Stimulated activated CD4-positive, alpha-beta T cell treated with anti-CD3 and anti-CD28 coated beads, Interleukin-12 subunit alpha, Interleukin-12 subunit beta, amount 100 ng/mL, for 4 hours (primary cell): ENCODE measurements around the gene N4BP3.
"Not testable (repeated sequence)": the region's sequence is repeated elsewhere in the genome, so short reads cannot be mapped to it uniquely, and the experiment has no call there.

Experiments
- DNase-seq: peaks from one replicate; pipeline ENCODE4 v3.0.0-alpha.2; 2020

Gene N4BP3, protein sequence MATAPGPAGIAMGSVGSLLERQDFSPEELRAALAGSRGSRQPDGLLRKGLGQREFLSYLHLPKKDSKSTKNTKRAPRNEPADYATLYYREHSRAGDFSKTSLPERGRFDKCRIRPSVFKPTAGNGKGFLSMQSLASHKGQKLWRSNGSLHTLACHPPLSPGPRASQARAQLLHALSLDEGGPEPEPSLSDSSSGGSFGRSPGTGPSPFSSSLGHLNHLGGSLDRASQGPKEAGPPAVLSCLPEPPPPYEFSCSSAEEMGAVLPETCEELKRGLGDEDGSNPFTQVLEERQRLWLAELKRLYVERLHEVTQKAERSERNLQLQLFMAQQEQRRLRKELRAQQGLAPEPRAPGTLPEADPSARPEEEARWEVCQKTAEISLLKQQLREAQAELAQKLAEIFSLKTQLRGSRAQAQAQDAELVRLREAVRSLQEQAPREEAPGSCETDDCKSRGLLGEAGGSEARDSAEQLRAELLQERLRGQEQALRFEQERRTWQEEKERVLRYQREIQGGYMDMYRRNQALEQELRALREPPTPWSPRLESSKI

DNA sequence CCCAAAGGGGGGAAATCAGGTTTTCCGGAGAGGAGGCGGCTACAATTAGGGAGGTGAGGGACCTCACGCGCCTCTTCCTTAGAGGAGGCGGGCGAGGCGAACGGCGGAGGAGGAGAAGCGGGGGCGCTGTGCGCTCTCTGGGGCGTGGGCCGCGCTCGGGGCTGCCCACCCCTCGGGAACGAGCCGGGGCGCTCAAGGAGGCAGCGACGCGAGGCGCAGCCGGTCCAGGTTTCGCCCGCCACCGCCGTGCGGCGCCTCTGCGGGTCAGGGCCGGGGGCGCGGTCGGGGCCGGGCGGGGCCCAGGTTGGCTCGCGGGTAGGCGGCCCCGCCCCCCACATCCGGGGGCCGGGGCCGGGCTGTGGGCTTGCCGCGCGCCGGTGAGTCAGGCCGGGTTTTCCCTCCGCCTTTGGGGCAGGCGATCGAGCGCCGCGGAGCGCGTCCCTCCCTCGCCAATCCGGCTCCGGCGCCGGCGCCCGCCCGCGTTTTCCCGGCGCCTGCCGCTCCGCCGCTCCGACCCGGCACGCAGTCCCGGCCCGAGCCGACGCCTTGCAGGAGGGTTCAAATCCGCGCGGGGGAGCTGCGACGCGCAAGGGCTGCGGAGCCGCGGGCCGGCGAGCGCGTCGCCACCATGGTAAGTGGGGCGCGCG lies at the start of gene N4BP3:
Gene N4BP3, plus strand, starts transcription at position 392 of the 647 bp plus-strand sequence. CDS start 6,052 bp downstream, outside the sequence.
- peak; percentile 83 for DNase-seq

DNA sequence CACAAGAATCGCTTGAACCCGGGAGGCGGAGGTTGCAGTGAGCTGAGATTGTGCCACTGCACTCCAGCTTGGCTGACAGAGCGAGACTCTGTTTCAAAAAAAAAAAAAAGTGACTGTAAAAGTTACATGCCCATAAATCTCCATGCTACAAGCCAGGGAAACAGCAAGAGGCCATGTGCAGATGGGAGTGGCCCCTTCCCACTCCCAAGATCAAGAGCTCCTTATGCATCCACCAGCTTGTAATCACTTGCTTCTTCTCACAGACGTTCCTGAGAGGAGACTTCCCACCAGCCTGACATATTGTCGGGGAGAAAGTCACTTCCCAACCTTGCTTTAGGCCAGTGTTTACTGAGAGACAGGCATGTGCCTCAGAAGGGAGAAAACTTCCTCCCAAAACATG lies 45.6 kb upstream of the N4BP3 start:
- no peak for DNase-seq

DNA sequence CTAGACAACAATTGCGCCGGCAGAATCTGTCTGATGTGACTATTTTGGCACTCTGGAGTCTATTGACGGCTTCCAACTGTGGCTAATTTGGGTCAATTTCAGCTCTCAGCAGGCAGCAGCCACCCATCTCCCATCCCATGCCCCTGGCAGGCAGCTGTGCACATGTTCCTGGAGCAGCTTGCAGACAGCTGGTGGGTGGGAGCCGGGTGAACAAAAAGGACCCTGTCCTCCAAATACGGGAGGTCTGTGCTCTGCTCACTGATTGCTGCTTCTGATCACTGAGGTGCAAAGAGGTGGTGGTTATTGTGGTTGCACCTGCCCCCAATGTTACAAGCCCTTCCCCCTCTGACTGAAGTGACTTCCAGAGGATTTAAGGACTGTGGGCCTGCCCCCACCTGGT lies 45.0 kb upstream of the N4BP3 start:
- DNase-seq, result no peak

DNA sequence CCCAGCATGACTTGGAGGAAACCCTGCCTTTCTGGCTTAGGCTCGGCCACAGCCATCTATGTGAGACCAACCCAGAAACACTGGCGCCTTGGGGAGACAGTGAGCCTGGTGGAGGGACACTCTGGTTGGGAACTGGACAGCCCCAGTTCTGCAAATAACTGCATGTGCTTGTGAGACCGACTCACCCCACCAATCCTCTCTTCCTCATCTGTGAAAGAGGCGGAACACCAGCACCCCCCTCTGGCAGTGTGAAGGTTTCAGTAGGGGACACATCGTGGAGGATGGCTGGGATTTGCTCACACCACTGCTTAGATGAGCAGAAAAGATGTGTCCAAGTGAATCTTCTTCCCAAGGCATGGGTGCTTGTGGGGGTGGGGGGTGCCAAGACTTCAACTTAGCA lies 43.4 kb upstream of the N4BP3 start:
- no peak for DNase-seq

DNA sequence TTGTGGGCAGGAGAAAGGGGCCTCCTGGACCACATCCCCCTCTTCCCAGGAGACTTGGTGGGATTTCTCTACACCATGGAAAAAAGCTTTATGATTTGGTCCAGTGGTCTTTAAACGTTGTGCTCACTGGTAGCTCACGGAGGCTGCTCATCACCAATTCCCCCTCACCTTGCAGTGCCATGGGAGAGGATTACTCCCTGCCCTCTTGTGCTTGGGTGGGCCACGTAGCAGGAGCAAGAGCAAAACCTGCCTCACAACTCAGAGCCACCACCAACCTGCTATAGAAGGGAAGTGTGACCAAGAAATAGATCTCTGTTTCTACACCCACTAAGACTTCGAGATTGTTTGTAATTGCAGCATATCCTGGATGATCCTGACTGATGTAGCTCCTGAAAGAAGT lies 42.2 kb upstream of the N4BP3 start:
- DNase-seq, result no peak

DNA sequence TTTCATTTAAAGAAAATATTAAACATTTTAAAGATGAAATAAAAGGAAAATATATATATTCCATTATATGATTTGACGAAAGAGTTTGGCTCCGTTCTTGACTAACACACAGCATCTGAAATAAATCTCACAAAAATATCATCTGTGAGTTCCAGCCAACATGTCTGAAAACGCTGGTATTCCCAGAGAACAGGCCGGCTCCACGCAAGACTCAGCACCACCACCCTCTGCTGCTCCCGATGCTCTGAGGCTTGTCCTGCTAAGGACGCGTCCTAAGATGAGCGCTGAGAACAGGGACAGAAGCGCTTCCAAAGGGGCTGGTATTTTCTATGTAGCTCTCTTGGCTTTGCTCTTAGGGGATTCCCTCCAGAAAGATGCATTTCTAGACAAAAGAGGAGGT lies 40.6 kb upstream of the N4BP3 start:
- DNase-seq, result no peak

DNA sequence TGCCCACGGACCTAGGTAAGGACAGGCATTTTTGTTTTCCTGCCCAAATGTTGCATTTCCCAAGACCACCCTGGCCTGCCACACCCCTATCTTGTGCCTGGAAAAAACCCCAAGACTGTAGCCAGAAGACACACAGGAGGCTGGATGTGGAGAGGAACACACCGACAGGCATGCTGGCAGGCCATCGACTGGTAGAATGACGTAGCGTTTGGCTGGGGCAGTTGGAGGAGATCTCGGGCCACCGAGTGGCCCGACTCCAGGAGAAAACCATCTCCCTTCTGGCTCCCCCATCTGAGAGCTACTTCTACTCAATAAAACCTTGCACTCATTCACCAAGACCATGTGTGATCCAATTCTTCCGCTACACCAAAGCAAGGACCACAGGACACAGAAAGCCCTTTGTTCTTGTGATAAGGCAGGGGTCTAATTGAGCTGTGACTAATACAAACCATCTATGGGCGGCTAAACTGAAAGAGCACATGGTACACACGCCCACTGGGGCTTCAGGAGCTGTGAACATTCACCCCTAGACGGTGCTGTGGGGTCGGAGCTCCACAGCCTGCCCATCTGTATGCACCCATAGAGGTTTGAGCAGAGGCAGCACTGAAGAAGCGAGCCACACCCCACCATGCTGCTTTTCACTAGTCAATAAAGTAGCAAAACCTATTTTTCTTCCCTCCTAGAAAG lies 38.9 kb upstream of the N4BP3 start:
- no peak for DNase-seq

DNA sequence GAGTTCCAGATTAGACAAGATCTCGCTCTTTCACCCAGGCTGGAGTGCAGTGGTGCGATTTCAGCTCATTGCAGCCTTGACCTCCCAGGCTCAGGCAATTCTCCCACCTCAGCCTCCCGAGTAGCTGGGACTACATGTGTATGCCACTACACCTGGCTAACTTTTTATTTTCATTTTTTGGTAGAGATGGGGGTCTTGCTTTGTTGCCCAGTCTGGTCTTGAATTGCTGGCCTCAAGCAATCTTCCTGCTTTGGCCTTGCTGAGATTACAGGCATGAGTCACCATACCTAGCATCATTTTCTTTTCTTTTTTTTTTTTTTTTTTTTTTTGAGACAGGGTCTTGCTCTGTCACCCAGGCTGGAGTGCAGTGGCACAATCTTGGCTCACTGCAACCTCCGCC lies 36.4 kb upstream of the N4BP3 start:
- DNase-seq, result not testable (repeated sequence)

DNA sequence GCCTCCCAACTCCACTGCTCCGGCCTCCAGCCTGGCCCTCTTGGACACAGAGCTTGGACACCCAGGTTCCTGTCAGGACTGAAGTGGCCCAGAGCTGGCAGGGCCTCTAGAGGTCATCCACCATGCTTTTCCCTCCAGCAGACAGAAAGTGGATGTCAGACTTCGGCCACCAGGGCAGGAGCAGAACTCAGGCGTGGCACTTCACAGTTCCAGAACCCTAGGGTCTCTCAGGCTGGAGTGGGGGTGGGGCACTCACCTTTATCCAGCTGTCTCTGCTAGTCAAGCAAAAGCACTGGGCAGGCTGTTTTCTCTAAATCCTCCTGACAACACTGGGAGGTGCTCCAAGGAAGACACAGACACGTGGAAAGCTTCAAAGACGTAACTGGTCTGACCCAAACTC lies 35.6 kb upstream of the N4BP3 start:
- no peak for DNase-seq

DNA sequence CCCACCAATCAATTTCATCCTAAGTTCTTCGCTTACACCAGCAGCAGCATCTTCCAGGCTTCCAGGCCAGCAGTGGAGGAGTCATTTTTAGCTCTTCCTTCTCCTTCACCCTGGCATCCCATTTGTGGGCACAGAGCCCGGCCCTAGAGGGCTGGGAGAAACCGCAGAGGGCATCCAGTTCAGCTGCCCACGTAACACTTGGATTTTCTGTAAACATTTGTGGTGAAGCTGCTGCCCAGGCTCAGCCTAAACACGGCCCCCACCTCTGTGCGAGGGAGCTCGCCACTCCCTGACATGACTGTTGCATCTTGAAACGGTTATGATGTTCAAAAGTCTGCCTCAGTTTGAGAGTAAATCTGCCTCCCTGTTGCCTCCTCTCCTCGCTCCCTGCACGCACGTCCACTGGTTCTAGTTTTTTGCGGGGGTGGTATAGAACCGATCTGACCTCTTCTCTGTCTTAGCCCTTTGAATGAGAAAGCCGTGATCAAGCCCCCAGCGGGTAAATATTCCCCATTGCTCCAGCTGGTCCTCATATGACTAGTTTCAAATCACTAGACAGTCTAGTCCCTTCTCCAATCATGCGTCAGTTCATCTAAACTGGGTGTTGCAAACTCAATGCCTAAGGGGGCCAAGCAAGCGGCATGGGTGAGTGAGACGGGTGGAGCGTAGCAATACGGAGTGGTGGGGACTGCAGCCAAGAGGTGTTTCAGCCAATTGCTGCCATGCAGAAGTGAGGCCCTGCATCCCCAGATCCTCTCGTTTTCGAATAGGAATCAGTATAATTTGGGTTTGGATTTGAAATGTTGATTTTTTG lies 34.9 kb upstream of the N4BP3 start:
- no peak for DNase-seq

DNA sequence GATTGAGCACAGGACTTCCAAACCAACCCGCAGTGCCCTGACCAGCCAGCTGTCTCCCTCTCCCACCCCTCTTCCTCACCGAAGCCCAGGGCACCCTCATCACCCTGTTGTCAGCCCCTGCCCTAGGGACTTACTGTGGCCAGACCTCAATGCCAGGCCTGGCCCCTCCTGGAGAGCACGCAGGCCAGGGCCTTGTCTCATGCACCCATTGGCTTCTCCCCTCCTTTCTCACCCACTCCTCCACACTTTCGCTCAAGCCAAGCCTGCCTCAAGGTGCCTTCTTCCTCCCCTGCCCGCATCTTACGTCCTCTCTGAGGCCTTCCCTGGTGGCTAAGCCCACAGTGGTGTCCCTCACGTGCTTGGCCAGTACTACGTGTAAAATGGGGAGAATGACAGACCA lies 33.3 kb upstream of the N4BP3 start:
- DNase-seq, result no peak

DNA sequence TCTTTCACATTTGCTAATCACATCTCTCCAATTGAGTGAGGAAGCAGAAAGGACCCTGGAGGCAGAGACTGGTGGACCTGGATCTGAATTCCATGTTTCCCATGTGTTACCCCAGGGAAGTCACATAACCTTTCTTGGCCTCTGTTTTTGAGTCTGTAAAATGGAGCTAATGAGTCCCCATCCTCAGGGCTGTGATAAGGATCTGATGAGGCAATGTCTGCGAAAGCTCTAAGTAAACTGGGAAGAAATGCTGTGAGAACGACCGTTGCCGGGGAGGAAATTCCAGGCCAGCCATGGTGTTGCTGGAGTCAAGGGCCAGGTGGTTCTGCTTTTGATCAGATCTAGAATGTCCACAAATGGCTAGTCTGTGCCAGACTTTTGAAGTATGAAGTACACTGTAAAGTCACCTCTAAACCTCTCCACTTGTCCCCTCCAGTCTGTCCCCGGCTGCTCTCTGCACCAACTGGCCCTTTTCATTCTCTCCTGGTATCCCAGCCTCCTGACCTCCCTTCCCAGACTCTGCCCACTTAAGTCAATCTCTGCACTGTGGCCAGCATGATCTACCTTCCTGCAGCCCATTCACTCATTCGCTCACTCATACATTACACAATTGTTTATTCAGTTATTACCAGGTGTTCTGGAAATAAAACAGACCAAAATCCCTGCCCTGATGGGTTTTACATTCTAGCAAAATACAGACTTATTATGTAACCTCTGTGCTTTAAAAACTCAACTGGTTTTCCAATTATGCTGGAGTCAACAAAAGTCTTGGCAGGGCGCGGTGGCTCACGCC lies 32.5 kb upstream of the N4BP3 start:
- DNase-seq, result no peak

DNA sequence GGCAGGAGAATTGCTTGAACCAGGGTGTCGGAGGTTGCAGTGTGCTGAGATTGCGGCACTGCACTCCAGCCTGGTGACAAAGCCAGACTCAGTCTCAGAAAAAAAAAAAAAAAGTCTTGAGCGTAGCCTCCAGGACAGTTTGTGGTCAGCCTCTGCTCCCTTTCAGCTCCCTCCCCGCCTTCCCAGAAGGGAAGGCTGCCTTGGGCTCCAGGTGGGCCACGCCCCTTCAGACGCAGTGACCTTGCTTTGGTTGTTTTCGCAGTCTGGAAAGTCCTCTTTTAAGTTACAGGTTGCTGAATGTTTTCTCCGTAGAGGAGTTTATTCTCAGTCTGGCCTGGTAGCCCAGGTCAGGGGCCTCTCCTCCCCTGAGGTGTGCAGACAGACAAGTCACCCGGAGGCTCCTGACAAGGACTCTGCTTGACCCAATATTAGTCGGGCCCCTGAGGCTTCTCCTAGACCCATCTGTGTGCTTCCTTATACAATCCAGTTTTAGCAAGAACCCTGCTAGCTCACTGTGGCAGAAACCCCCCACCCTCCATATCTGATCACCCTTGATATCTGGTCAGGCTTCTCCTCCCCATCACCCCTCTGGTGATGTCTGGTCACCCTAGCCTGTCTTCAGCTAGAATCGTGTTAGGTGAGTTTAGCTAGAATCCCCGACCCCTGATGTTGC lies 31.6 kb upstream of the N4BP3 start:
- no peak for DNase-seq

DNA sequence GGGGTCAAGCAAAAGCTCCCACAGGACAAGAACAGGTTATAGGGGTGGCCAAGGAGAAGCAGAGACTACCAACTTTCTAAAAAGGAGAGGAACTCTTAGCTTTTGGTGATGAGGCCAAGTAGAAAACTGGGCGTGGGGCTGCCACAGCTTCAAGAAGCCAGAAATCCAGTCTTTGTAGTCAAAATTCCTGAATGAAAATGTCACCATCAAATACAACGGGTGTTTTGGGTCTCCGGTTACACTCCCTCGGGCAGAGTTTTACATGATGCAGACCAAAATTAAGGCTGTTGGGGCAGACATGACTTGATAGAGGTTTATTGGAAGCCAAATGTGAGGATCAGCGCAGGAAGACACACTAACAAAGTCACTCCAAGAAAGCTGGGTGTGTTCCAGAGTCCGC lies 29.4 kb upstream of the N4BP3 start:
- no peak for DNase-seq

DNA sequence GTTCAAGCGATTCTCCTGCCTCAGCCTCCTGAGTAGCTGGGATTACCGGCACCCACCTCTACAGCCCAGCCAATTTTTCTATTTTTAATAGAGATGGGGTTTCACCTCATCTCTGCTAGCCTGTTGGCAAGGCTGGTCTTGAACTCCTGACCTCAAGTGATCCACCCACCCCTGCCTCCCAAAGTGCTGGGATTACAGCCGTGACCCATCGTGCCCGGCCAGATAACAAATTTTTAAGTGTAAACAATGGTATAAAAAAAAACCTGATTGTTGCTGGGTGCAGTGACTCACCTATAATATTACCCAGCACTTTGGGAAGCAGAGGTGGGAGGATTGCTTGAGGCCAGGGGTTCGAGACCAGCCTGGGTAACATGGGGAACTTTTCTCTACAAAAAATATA lies 28.0 kb upstream of the N4BP3 start:
- DNase-seq, result no peak

DNA sequence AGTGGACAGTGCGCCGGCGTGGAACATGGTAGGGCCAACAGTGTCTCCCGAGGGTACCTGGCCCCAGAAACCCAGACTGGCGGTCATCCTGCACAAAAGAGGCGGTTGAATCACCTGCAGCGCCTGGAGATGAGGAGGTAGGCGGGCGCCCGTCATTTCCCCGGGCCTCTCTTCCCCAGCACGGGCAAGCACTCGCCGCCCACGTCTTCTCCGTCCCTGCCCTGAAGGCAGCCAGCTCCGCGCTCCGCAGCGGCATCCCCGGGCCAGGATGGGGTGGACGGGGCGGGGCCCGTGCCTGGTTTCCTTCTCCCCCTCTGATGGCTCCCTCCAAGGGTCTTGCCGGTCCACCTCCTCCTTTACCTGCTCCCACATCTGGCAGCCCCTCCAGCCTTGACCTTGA lies 27.1 kb upstream of the N4BP3 start:
- DNase-seq, result no peak

DNA sequence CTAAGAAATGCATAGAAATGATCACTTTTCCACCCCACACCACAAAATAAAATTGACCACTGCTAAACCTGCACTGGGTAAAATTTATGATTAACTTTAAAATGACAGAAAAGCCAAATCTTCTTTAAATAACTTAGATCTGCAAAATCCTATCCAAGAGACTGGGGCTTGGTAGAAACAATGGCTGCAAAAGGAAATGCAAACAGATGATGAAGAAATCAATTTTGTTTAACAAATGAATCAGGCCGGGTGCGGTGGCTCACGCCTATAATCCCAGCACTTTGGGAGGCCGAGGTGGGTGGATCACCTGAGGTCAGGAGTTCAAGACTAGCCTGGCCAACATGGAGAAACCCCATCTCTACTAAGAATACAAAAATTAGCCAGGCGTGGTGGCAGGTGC lies 26.1 kb upstream of the N4BP3 start:
- DNase-seq, result not testable (repeated sequence)

DNA sequence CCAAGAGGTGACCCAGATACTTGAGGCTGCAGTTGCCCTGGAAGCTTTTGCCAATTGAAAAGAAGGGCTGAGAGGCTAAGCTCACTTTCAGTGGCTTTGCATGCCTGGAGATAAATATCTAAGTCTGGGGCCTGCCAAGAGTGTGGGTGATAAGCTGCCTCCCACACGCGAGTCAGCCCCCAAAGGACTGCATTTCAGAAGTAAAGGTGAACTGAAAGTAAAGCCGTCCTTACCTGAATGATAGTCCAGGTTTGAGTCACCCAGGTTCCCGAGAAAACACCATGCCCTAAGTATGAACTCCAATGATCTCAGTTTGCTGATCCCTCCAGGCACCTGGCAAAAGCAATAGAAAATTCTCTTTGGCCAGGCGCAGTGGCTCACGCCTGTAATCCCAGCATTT lies 22.5 kb upstream of the N4BP3 start:
- DNase-seq, result no peak

DNA sequence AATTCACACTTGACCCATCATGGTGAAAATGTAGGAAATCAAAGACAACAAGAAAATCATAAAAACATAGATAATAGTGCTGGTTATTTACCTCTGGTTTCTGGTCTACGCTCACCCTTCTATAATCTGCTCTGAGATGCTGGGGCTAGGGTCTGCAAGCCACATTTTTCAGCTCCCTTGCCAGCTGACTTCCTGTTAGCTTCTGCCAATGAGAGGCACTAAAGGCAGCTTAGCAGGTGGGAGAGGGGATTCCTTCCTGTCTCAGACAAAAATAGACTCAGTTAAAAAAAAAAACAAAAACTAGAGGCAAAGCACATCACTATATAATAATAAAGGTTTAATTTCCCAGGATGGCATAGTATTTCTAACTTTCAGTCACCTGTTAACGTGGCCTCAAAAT lies 20.2 kb upstream of the N4BP3 start:
- no peak for DNase-seq

DNA sequence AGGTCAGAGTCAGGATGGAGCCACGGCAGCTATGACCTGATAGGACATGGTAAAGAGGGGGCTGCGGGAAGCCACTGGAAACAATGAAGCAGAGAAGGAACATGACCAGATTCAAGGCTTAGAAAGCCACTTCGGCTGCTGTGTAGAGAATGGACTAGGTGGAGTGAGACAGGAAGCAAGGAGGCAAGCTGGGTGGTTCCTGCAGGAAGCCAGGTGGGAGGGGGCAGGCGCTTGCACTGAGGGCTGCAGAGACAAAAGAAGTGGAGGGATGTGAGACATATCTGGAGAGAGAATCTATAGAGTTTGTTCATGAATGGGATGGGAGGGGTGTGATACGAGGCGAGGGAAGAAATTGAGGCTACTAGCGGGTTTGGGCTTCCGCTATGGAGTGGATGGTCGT lies 19.0 kb upstream of the N4BP3 start:
- no peak for DNase-seq

DNA sequence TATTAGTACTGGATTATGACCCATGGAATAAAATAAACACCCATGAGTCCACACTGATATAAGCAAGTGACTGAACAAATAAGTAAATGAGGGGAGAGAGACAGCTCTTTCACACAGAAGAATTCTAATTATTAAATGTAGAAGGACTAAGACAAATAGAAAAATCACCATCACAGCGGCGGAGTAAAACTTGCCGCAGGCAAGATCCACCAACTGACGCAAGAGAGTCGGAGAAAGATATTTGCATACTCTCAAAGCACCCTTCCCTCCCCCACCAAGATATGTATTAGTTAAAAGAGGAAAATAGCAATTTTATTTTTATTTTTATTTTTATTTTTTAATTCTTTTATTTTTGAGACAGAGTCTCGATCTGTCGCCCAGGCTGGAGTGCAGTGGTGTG lies 14.6 kb upstream of the N4BP3 start:
- no peak for DNase-seq

DNA sequence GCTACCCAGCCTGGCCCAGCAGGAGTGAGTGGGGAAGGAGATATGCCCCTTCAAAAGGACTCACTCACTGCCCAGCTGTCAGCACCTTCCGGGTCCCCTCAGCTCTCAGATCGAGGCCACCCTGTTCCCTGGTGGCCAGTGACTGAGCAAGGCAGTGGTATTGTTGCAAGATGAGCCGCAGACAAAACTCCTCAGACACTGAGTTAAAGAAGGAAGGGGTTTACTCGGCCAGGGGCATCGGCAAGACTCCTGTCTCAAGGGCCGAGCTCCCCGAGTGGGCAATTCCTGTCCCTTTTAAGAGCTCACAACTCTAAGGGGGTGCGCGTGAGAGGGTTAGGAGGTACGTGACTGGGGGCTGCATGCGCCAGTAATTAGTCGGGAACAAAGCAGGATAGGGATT lies 9.7 kb upstream of the N4BP3 start:
- no peak for DNase-seq
